Hair follicle dermal papilla cell (primary cell): ENCODE data around the gene TRIM23. TPM values are rescaled to one million over a fixed set of nuclear protein-coding genes. Genes with fewer than 3 reads are reported as not detected.

Experiments used
- small RNA-seq: library from RNA; depleted of rRNA; stranded (forward); fragments of <200 nt; gene quantifications from one replicate; pipeline ENCODE3, GENCODE V24; 2012
- total RNA-seq: library from RNA; depleted of rRNA; stranded (reverse); fragments of >200 nt; gene quantifications from 2 replicates; pipeline ENCODE4 v1.2.3, GENCODE V29; 2012

Gene TRIM23
- 18.8 and 23.5 TPM in 2 replicates for total RNA-seq

DNA sequence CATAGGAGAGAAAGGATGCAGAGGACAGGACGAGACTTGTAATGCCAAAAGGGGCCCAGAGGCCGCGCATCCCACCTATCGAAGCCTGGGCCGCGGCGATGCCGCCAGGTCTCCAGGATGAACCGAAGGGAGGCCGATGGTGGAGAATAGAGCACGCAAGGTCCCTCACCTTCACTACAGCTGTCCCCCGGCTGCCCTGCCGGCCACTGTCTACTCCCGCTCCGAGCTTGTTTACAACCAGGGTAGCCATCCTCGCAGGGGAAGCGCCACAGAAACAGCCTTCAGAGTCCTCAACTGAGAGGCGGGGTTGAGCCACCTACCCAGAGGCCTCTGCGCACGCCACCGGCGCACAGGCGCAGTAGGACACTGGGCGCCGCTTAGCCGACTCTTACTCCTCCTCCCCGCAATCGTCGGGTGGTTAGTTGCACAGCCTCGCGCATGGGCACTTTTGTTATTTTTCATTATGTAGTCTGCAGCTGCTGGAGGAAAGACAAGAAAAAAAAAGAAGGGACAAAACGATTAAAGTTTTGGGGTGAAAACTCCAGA, at the start of gene TRIM23:
Gene TRIM23 (minus strand): TSS at position 309 of the 546 bp plus-strand sequence. CDS start 59 bp downstream, at position 250.

DNA sequence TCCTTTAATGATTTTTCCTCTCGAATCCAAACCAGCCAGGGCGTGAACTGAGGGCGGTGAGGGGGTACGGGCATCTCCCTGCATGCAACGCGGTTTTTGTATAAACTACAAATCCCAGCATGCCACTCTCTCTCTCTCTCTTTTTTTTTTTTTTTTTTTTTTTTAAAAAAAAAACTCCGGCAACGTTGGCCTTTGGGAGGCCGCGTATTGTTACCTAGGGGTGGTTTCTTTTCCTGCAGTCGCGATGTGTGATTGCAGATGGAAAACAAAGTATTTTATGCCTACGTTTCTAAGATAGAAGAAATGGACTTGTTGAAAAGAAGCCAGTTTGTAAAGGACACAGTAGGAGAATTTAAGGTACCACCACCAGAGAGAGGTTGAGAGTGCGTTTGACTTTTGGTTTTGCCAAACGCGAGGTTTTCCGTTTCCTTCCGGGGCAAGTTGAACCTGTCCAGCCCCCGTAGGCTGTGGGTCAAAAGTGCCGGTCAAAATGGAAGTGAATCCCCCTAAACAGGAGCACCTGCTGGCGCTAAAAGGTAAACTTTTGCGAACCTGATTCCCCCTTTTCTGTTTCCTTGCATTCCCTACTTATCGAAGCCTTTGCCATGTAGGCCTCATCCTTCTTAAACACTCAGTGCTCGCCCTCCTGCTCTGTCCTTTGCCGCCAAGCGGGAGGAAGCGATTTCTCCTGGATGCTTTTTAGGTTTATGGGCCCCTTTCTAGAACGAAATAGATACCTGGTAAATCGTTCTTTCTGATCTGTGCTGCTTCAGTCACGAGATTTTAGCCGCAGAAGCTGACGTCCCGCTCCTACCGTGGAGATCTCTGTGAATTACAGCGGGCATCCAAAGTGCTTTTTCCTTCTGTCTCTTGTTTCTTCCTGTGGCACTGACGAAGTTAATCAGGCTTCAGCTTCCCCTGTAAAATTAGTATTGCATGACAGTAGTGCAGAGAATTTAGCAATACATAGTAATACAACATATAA, 730 bp upstream of the TRIM23 start, which contains the start of the genes SHLD3 and TRAPPC13:
Gene SHLD3 (plus strand): TSS at position 457 of the 985 bp plus-strand sequence. CDS start 4,561 bp downstream, outside the sequence.
Gene TRAPPC13 (plus strand): TSS at position 457 of the 985 bp plus-strand sequence. CDS start 34 bp downstream, at position 491.

DNA sequence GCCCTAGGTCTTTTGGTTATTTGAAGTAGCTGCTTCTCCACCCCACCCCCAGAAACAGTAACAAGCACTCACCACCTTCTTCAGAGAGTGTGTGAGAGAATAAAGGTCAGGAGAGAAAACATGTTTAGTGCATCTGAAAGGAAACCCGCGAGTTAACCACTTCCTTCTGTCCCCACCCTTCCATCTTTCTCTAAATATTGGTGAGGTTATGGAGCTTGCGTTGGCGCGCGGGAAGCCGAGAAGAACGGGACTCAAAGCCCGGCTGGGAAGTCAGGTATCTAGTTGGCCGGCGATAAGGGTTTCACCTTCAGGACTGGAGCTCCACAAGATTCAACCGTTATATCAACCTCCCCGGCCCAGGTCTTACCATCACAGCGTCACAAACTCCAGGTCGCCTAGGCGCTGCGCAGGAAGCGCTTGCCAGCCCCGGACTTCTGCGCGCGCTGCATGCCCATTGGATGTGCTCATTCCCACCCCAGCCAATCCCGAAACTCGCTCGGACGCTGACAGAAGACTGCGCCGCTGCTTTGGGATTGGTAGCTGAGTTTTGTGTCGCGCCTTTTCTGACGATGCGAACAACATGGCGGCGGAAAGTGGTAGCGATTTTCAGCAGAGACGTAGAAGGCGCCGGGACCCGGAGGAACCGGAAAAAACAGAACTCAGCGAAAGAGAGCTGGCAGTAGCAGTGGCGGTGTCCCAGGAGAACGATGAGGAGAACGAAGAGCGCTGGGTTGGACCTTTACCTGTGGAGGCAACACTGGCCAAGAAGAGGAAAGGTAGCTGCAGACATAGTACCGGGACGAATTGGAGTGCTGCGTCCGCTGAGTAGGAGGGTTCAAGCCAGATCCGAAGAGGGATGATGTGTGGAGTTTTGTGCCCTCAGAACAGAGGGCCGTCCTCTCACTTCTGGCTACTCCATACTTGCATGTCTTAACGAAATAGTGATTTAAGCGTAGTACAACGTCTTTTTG, 61.1 kb downstream of the TRIM23 start, which contains the start of the genes CENPK and PPWD1:
Gene CENPK (minus strand): TSS at position 438 of the 971 bp plus-strand sequence. CDS start 8,261 bp downstream, outside the sequence.
Gene PPWD1 (plus strand): TSS at position 566 of the 971 bp plus-strand sequence. CDS start 15 bp downstream, at position 581.

Small RNAs within 50 kb of the gene (small RNA-seq; reads per million reads assigned to genes)
- gene RNU6-540P: not detected

Other genes starting within 250 kb of the TRIM23 start
- 109 and 117 TPM in 2 replicates for gene ADAMTS6, start 142.4 kb downstream of the TRIM23 start, total RNA-seq
- gene CENPK, start 61.2 kb downstream of the TRIM23 start, total RNA-seq: 2.9 and 7.0 TPM in 2 replicates
- gene PPWD1, start 61.0 kb downstream of the TRIM23 start, total RNA-seq: 26.1 and 30.5 TPM in 2 replicates
- 2.6 and 3.4 TPM in 2 replicates for gene SHLD3, start 694 bp upstream of the TRIM23 start, total RNA-seq
- 22.1 and 26.0 TPM in 2 replicates for gene TRAPPC13, start 694 bp upstream of the TRIM23 start, total RNA-seq
- 29.3 and 30.2 TPM in 2 replicates for gene SGTB, start 97.8 kb upstream of the TRIM23 start, total RNA-seq
- 28.2 and 36.8 TPM in 2 replicates for gene NLN, start 97.9 kb upstream of the TRIM23 start, total RNA-seq